ENCODE data around the gene MBIP. TPM values are rescaled to one million over a fixed set of nuclear protein-coding genes. Genes with fewer than 3 reads are reported as not detected.

Gene MBIP
- total RNA-seq, 1 donor from 2014 or later: 111 TPM

GRCh38 chr14:36301159-36301558 lies 19.3 kb downstream of the MBIP start:
- no peak for TF ChIP-seq CTCF (IDR thresholded peaks at IDR 0.05)
- Histone ChIP-seq H3K4me1 (peaks cover 5% of the 10 kb centered on the region), H3K27ac (no peak overlapping the region), H3K36me3 (peaks cover 97% of the 10 kb centered on the region), H3K9me3 (no peaks in the 10 kb centered on the region), H3K4me3 (no peak overlapping the region), H3K27me3 (ENCODE audit: low read depth) (no peaks in the 10 kb centered on the region)
- intact Hi-C loops (cut with DNase I): no loop called here
- DNase-seq: no peak
- ATAC-seq: peak in 1 of 2 donors; percentile 38

- intact Hi-C loops (cut with DNase I): no loop called here
- peak in 1 of 2 donors; percentile 63 for ATAC-seq
These were observed 20.1 kb downstream of the MBIP start for GRCh38 chr14:36300337-36300736.

GRCh38 chr14:36295642-36296627 lies 24.5 kb downstream of the MBIP start:
- no peaks in the 10 kb centered on the region for H3K27me3 ChIP-seq (ENCODE audit: low read depth)
- peaks cover 47% of the 10 kb centered on the region for H3K36me3 ChIP-seq
- no peaks in the 10 kb centered on the region for H3K9me3 ChIP-seq
- ATAC-seq (no peak), DNase-seq (no peak)
- no peak overlapping the region for H3K27ac ChIP-seq
- intact Hi-C loops (cut with DNase I): no loop called here
- no peaks in the 10 kb centered on the region for H3K4me1 ChIP-seq
- H3K4me3 ChIP-seq: no peak overlapping the region
- no peak for TF ChIP-seq CTCF (IDR thresholded peaks at IDR 0.05)

More at GRCh38 chr14:36300337-36300736, 20.1 kb downstream of the MBIP start:
- no peak overlapping the region for H3K4me3 ChIP-seq
- no peaks in the 10 kb centered on the region for H3K27me3 ChIP-seq (ENCODE audit: low read depth)
- H3K9me3 ChIP-seq: no peaks in the 10 kb centered on the region
- no peak overlapping the region for H3K27ac ChIP-seq
- peaks cover 5% of the 10 kb centered on the region for H3K4me1 ChIP-seq
- H3K36me3 ChIP-seq: peaks cover 90% of the 10 kb centered on the region
- no peak for TF ChIP-seq CTCF (IDR thresholded peaks at IDR 0.05)
- DNase-seq: no peak

- ATAC-seq: no peak
- peaks cover 35% of the 10 kb centered on the region for H3K36me3 ChIP-seq
- H3K27me3 ChIP-seq (ENCODE audit: low read depth): no peaks in the 10 kb centered on the region
- TF ChIP-seq CTCF (IDR thresholded peaks at IDR 0.05): no peak
- H3K9me3 ChIP-seq: no peaks in the 10 kb centered on the region
- no peak for DNase-seq
- no peaks in the 10 kb centered on the region for H3K4me1 ChIP-seq
- H3K4me3 ChIP-seq: no peak overlapping the region
- no peak overlapping the region for H3K27ac ChIP-seq
- intact Hi-C loops (cut with DNase I): no loop called here
These were observed 25.9 kb downstream of the MBIP start for GRCh38 chr14:36294543-36294942.

- Histone ChIP-seq H3K4me3 (no peak overlapping the region), H3K27me3 (ENCODE audit: low read depth) (no peaks in the 10 kb centered on the region), H3K36me3 (peaks cover 28% of the 10 kb centered on the region), H3K4me1 (no peaks in the 10 kb centered on the region), H3K9me3 (no peaks in the 10 kb centered on the region), H3K27ac (no peak overlapping the region)
- ATAC-seq (peak; percentile 64 to 65), DNase-seq (no peak)
- intact Hi-C loops (cut with DNase I): no loop called here
- TF ChIP-seq CTCF (IDR thresholded peaks at IDR 0.05): no peak
These were observed 26.6 kb downstream of the MBIP start for GRCh38 chr14:36293824-36294223.
